Inferior parietal cortex (tissue), 1 donor: ENCODE results near the gene SLC41A3.
"Not testable (repeated sequence)": the region's sequence is repeated elsewhere in the genome, so short reads cannot be mapped to it uniquely, and the experiment has no call there.

Experiments used
- DNase-seq: peaks from one replicate; pipeline ENCODE4 v3.0.0-alpha.2; 2016; ENCODE audit errors: extremely low spot score

The SLC41A3 gene

DNA sequence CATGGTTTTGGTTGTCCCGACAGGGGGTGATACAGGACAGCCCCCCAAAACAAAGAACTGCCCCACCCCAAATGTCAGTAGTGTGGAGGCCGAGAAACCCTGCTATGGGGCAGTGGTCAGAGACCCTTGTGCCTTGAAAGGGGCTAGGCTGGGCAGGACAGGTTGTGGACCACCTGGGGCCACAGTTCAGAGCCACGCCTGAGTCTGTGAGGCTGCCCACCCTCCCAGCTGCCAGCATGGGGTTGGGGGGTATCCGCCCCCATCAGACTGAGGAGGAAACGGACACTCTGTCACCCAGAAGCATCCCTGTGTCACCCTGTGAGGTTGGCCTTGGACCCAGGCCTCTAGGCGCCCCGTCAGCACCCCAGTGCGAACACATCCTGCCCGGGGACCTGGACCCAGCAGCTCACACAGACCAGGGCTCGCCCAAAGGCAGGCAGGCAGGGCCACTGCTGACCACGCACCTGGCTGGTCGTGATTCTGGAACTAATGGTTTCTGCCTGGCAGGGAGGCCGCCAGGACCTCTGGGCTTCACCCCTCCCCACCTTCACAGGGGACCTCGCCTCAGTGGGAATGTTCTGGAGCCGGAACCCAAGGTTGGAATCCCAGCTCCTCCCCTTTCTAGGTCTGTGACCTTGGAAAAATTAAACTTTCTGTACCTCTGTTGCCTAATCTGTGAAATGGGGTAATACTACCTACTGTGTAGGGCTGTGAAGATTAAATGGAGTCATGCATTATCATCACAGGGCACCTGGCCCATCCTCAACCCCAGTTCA, 1.4 kb downstream of the SLC41A3 start:
- DNase-seq = no peak

GRCh38 chr3:126081618-126082361, 2.1 kb downstream of the SLC41A3 start:
- DNase-seq = no peak

DNA sequence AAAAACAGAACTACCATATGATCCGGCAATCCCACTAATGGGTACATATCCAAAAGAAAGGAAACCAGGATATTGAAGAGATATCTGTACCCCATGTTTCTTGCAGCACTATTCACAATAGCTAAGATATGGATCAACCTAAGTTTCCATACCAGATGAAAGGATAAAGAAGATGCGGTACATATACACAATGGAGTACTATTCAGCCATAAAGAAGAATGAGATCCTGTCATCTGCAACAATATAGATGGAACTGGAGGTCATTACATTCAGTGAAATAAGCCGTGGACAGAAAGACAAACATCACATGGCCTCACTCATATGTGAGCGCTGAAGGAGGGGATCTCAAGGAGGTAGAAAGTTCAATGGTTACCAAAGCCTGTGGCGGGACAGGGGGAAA, 3.0 kb downstream of the SLC41A3 start:
- DNase-seq = no peak

DNA sequence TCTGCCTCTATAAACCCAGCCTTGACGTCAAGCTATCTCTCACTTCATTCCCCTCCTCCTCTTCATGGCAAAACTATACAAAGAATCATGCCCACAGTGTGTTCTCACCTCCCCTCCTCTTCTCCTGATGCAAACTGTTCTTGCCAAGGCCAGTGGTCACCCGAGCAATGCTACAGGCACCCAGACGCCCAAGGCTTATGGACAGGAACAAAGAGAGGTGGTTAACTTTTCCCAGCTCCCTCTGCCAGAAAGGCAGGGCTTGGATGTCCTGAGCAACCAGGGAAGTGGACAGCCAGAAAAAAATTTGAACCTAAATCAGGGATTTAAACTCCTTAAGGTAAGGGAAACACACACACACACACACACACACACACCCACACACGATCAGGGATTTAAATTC, 5.1 kb downstream of the SLC41A3 start:
- no peak for DNase-seq

- DNase-seq = no peak
These were observed 6.2 kb downstream of the SLC41A3 start for GRCh38 chr3:126077754-126078153.

GRCh38 chr3:126076140-126076539, 7.8 kb downstream of the SLC41A3 start:
- no peak for DNase-seq

DNA sequence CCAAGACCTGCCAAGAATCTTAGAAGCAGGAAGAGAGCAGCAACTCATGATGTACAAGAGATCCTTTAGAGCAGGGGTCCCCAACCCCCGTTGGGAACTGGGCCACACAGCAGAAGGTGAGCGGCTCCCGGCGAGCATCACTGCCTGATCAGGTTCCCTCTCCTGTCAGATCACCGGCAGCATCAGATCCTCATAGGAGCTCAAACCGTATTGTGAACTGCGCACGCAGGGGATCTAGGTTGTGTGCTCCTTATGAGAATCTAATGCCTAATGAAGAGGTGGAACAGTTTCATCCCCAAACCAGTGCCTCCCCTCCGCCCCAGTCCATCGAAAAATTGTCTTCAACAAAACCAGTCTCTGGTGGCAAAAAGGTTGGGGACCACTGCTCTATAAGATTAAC, 13.8 kb downstream of the SLC41A3 start:
- no peak for DNase-seq

- DNase-seq = no peak
These were observed 16.0 kb downstream of the SLC41A3 start for GRCh38 chr3:126067959-126068358.

GRCh38 chr3:126066676-126067075, 17.2 kb downstream of the SLC41A3 start:
- DNase-seq = not testable (repeated sequence)

- no peak for DNase-seq
These were observed 18.0 kb downstream of the SLC41A3 start for GRCh38 chr3:126065876-126066275.

DNA sequence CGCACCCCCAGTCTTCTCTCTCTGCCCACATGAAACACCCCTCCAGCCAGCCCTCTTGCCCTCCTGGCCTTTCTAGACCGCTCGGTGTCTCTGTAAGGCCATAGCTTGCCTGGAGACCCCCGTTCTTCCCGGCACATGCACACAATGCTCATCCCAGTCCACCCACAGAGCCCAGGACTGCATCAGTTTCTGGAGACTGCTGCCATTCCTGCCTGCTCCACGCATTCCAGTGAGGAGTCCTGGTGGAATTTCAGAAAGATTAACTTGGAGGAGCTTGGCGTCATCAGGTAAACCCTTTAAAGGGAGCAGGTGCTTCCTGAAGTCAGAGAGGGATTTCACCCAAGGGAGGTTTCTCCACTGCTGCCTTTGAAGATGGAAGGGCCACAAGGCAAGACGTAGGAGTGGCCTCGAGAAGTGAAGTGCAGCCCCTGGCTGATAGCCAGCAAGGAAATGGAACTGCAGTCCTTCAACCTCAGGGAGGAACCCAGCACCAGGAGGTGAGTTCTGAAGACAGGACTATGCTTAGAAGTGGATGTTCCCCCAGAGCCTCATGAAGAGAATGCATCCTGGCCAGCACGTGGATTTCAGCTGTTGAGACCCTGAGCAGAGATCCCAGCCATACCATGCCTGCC, 19.2 kb downstream of the SLC41A3 start:
- no peak for DNase-seq

GRCh38 chr3:126063358-126063965, 20.5 kb downstream of the SLC41A3 start:
- no peak for DNase-seq

GRCh38 chr3:126061301-126062032, 22.5 kb downstream of the SLC41A3 start:
- no peak for DNase-seq

- no peak for DNase-seq
These were observed 23.2 kb downstream of the SLC41A3 start for GRCh38 chr3:126060613-126061145.

- no peak for DNase-seq
These were observed 25.3 kb downstream of the SLC41A3 start for GRCh38 chr3:126058666-126059065.

GRCh38 chr3:126057936-126058335, 26.0 kb downstream of the SLC41A3 start:
- DNase-seq = no peak

GRCh38 chr3:126057501-126057819, 26.5 kb downstream of the SLC41A3 start:
- no peak for DNase-seq

- DNase-seq = no peak
These were observed 27.0 kb downstream of the SLC41A3 start for GRCh38 chr3:126056681-126057500.

- no peak for DNase-seq
These were observed 27.8 kb downstream of the SLC41A3 start for GRCh38 chr3:126056088-126056487.

GRCh38 chr3:126054870-126055269, 29.1 kb downstream of the SLC41A3 start:
- DNase-seq = no peak
